Jurkat, Clone E6-1 (cell line): ENCODE results near the gene GOLGA5.

Experiments
- DNase-seq: peaks from one replicate; pipeline ENCODE4 v3.0.0-alpha.2; 2011; ENCODE audit warnings: low read depth, low spot score
- H3K4me3 ChIP-seq: 2 replicates; pipeline ENCODE4 v1.5.1; 2011; ENCODE audit warnings: mild to moderate bottlenecking, low read length, control low read depth, moderate library complexity

GOLGA5 gene

GRCh38 chr14:92863286-92864080 lies 69.4 kb downstream of the GOLGA5 start:
- DNase-seq: peak; percentile 50

DNA sequence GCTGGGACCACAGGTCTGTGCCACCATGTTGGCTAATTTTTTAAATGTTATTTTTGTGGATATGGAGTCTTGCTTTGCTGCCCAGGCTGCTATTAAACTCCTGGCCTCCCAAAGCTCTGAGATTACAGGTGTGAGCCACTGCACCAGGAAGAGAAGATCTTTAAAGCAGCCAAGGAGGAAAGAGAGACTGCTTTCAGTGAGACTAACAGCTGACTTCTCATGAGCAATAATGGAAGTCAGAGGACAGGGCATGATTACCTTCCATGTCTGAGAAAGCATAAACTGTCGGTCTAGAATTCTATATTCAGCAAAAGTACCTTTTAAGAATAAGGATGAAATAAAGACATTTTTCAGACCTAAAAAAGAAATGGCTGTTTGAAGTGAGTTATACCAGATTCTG lies 71.6 kb downstream of the GOLGA5 start:
- DNase-seq: no peak
- no peak overlapping the region for H3K4me3 ChIP-seq

More at GRCh38 chr14:92863286-92864080, 69.4 kb downstream of the GOLGA5 start:
- no peak overlapping the region for H3K4me3 ChIP-seq

DNA sequence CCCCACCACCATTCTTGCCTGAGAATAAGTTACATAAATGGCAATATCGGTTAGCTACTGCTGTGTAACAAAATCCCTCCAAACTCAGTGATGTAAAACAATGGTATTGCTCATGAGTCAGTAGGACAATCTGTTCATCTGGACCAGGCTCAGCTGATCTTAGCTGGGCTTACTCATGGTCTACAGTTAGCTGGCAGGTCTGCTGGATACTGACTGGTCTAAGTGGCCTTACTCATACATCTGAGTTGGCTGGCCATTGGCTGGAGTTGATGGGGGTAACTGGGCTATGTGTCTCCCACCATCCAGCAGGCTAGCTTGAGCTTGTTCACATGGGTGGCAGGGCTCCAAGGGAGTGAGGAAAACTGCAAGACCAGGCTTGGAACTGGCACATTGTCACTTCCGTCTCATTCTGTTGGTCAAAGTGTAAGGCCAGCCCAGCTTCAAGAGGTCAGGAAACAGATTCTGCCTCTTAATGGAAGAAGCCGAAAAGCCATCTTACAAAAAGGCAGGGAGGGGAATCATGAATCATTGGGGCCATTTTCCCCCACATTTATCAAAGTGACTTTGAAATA lies 72.2 kb downstream of the GOLGA5 start:
- H3K4me3 ChIP-seq: no peak overlapping the region
- no peak for DNase-seq

DNA sequence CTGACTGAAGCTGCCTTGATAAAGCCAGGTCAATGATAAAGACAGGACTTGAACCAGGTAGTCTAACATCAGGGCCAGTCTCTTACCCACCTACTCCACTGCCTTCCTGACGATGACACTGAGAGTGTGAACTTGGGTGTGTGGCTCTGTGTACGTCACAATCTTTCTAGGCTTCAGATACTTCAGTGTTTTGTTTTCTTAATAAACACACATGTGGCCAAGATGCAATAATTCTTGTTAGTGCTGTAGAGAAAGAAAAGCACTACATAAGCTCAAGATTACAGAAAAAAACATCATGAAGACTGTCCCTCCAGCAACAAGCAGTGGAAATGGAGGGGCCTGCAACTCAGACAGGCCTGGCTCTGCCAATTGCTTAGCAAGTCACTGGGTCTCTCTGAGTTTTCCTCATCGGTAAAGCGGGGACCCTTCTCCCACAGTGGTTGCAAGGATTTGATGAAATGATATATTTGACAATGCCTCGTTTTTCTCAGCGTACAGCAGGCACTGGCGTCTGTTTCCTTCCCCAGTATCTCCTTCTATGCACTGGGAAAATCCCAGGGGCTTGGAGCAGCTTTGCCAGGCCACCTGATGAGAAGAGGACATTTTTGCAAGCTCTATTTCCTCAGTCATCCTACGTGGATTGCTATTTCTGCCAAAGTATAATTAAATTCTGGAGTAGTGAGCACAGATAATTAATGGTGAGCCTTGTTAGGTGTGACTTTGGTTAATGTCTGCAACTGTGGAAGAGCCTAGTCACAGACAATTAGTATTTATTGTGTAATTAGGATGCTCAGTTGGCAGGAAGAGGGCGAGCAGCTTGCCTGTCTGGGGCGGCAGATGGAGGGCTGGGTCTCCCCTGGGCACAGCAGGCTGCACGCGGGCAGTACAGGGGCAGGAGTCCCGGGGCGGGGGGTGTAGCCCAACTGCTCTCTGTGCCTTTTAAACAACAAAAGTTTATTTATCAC lies 73.1 kb downstream of the GOLGA5 start:
- H3K4me3 ChIP-seq: no peak overlapping the region
- DNase-seq: no peak

DNA sequence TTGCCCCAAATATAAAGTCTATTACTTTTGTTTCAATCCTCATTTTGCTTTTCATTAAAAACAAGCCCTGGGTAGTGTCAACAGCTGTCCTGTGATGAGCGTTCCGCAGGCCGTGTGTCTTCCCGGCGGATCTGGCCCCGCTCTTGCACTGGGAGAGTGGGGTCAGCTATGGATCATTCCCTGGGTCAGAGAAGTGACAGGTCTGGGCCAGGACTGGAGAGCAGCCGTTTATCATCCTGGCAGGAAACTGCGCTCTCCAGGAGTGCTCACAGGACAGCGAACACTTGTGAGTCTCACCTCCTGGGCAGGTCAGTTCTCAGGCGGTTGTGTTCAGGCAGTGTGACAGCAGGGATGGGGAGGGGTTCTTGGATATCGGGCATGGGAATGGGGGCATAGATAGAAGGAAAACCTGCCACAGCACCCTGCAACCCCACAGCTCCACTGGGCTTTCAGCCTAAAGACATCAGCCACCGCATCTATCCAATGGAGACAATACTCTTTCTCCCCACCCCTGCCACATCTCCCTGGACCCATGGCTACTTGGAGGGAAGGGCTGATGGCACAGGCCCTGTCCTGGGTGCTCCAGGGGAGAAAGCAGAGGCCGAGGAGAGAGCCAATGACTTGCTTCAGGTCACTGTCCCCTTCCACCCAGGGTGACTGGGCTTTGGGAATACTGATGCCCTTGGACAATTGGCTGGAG lies 81.0 kb downstream of the GOLGA5 start:
- no peak overlapping the region for H3K4me3 ChIP-seq
- no peak for DNase-seq

GRCh38 chr14:92877757-92878431 lies 83.8 kb downstream of the GOLGA5 start:
- DNase-seq: no peak
- H3K4me3 ChIP-seq: no peak overlapping the region

DNA sequence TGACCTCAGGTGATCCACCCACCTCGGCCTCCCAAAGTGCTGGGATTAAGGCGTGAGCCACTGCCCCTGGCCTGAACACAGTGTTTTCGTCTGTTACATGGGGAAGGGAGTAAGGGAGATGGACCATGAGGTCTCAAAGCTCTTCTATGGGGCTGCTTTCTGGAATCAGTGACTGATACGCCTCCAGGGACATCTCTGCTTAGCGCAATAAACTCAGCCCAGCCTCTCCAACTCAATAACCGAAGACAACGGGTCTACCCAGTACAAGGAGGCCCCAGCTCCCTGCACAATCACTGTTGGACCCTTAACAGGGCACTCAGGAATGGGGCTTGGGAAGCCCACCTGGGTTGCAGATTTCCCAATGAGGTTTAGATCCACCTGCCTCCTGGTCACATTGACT lies 86.2 kb downstream of the GOLGA5 start:
- no peak for DNase-seq
- no peak overlapping the region for H3K4me3 ChIP-seq

DNA sequence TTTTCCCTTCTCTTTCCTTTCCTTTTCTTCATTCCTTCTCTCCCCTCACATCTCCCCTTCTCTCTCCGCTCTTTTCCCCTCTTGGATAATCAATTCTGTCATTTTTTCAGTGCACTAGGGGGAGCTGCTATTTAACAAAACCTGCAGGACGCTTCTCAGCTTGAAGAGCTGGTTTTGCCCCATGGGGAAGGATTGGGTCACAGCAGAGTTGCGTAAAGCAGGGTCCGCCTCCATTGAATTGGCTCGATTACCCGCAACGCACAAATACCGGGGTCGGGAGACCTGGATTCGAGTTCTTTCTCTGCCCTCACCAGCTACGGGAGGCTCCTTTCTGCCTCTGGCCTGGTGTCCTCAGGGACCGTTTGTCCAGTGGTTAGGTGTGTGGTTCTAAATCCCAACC lies 86.7 kb downstream of the GOLGA5 start:
- DNase-seq: no peak
- H3K4me3 ChIP-seq: no peak overlapping the region

GRCh38 chr14:92883066-92883465 lies 89.0 kb downstream of the GOLGA5 start:
- no peak overlapping the region for H3K4me3 ChIP-seq
- no peak for DNase-seq

GRCh38 chr14:92884410-92884809 lies 90.3 kb downstream of the GOLGA5 start:
- DNase-seq: no peak

GRCh38 chr14:92885279-92886061 lies 91.4 kb downstream of the GOLGA5 start:
- H3K4me3 ChIP-seq: no peak overlapping the region
- DNase-seq: no peak

More at GRCh38 chr14:92884410-92884809, 90.3 kb downstream of the GOLGA5 start:
- H3K4me3 ChIP-seq: no peak overlapping the region

GRCh38 chr14:92886337-92886736 lies 92.2 kb downstream of the GOLGA5 start:
- DNase-seq: no peak
- no peak overlapping the region for H3K4me3 ChIP-seq

DNA sequence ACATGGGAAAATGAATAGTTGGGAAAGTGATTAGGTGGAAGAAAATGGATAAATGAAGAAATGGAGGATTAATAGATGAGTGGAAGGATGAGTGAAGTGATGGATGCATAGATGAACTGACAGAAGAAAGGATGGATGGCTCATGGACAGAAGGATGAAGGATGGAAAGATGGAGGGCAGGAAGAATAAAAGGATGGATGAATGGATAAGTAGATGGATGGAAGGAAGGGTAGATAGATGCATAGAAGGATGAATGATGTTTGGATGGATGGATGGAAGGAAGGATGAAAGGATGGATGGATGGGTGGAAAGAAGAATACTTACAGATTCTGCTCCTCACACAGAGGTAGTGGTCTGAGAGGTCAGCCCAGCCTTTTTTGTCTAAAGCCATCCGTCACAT lies 93.1 kb downstream of the GOLGA5 start:
- DNase-seq: no peak

GRCh38 chr14:92888896-92889295 lies 94.8 kb downstream of the GOLGA5 start:
- no peak for DNase-seq
- no peak overlapping the region for H3K4me3 ChIP-seq

More for the DNA sequence above, 93.1 kb downstream of the GOLGA5 start:
- no peak overlapping the region for H3K4me3 ChIP-seq
